ENCODE data around the gene CHCHD6.

Gene CHCHD6

GRCh38 chr3:126713199-126713598 is 9.2 kb downstream of the CHCHD6 start:
- H3K9me3 ChIP-seq (ENCODE audit: control insufficient read depth, low read length), result no peaks in the 10 kb centered on the region
- no peaks in the 10 kb centered on the region for H3K27me3 ChIP-seq (ENCODE audit: control insufficient read depth, insufficient read depth, low read length)
- no peak overlapping the region for H3K4me3 ChIP-seq (ENCODE audit: low read depth, low read length)
- H3K27ac ChIP-seq, result no peak overlapping the region
- H3K79me2 ChIP-seq, result peaks cover 37% of the 10 kb centered on the region
- no peaks in the 10 kb centered on the region for H3K36me3 ChIP-seq (ENCODE audit: control insufficient read depth, insufficient read depth, low read length)
- TF ChIP-seq, protein P1, sequence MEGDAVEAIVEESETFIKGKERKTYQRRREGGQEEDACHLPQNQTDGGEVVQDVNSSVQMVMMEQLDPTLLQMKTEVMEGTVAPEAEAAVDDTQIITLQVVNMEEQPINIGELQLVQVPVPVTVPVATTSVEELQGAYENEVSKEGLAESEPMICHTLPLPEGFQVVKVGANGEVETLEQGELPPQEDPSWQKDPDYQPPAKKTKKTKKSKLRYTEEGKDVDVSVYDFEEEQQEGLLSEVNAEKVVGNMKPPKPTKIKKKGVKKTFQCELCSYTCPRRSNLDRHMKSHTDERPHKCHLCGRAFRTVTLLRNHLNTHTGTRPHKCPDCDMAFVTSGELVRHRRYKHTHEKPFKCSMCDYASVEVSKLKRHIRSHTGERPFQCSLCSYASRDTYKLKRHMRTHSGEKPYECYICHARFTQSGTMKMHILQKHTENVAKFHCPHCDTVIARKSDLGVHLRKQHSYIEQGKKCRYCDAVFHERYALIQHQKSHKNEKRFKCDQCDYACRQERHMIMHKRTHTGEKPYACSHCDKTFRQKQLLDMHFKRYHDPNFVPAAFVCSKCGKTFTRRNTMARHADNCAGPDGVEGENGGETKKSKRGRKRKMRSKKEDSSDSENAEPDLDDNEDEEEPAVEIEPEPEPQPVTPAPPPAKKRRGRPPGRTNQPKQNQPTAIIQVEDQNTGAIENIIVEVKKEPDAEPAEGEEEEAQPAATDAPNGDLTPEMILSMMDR (IDR thresholded peaks at IDR 0.05), result no peak
- no peak overlapping the region for H3K9ac ChIP-seq
- no peak overlapping the region for H2AFZ ChIP-seq
- H3K4me1 ChIP-seq, result no peaks in the 10 kb centered on the region
- H3K4me2 ChIP-seq (ENCODE audit: low read length), result no peak overlapping the region

GRCh38 chr3:126714276-126714900 is 10.3 kb downstream of the CHCHD6 start:
- Histone ChIP-seq H3K27me3 (ENCODE audit: control insufficient read depth, insufficient read depth, low read length) (no peaks in the 10 kb centered on the region), H3K4me2 (ENCODE audit: low read length) (no peak overlapping the region), H3K27ac (no peak overlapping the region), H3K9ac (no peak overlapping the region), H2AFZ (no peak overlapping the region), H3K9me3 (ENCODE audit: control insufficient read depth, low read length) (no peaks in the 10 kb centered on the region), H3K79me2 (peaks cover 34% of the 10 kb centered on the region), H3K36me3 (ENCODE audit: control insufficient read depth, insufficient read depth, low read length) (no peaks in the 10 kb centered on the region), H3K4me3 (ENCODE audit: low read depth, low read length) (no peak overlapping the region), H3K4me1 (no peaks in the 10 kb centered on the region)
- TF ChIP-seq, protein P1 (IDR thresholded peaks at IDR 0.05), result no peak

DNA sequence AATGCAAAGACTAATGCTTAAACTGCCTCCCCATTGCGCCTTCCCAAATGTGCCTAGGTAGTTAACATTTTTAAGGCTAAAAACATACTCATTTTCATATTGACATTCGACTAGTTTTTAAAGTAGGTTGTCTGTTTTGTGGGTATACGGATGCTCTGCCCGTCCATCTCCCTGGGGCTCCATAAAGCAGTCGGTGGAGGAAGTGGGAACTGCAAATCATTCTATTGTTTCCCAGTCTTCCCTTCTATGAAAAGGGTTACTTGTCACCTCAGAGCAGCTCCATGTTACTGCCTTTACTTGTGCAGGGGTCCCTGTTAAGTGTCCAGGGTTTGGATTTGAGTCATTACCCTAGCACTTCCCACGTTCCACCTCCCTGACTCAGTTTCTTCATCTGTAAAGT is 10.9 kb downstream of the CHCHD6 start:
- Histone ChIP-seq H3K4me1 (no peaks in the 10 kb centered on the region), H2AFZ (no peak overlapping the region), H3K27me3 (ENCODE audit: control insufficient read depth, insufficient read depth, low read length) (no peaks in the 10 kb centered on the region), H3K9me3 (ENCODE audit: control insufficient read depth, low read length) (no peaks in the 10 kb centered on the region), H3K79me2 (peaks cover 34% of the 10 kb centered on the region), H3K4me3 (ENCODE audit: low read depth, low read length) (no peak overlapping the region), H3K9ac (no peak overlapping the region), H3K27ac (no peak overlapping the region), H3K36me3 (ENCODE audit: control insufficient read depth, insufficient read depth, low read length) (no peaks in the 10 kb centered on the region), H3K4me2 (ENCODE audit: low read length) (no peak overlapping the region)
- TF ChIP-seq, protein P1 (IDR thresholded peaks at IDR 0.05), result no peak

DNA sequence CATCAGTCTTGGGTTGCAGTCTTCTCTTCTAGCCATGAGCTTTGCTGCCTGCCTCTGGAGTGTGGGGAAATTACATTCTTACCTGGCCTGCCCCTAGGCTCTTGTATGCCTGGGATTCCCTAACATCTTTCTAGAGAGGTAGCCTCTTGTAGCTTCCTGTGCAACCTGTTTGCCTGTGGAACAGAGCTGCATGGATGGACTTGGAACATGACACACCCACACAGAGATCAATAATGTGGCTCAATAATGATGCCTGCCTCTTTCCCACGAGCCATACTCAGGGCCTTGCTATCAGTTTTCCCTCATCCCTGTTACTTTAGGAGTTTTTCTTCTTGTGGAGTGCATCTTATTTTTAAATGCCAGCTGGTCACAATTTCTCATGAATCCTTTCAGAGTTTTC is 11.4 kb downstream of the CHCHD6 start:
- Histone ChIP-seq H3K4me3 (ENCODE audit: low read depth, low read length) (no peak overlapping the region), H3K27me3 (ENCODE audit: control insufficient read depth, insufficient read depth, low read length) (no peaks in the 10 kb centered on the region), H3K79me2 (peaks cover 34% of the 10 kb centered on the region), H3K9ac (no peak overlapping the region), H3K4me2 (ENCODE audit: low read length) (no peak overlapping the region), H2AFZ (no peak overlapping the region), H3K9me3 (ENCODE audit: control insufficient read depth, low read length) (no peaks in the 10 kb centered on the region), H3K27ac (no peak overlapping the region), H3K4me1 (no peaks in the 10 kb centered on the region), H3K36me3 (ENCODE audit: control insufficient read depth, insufficient read depth, low read length) (no peaks in the 10 kb centered on the region)
- TF ChIP-seq, protein P1 (IDR thresholded peaks at IDR 0.05), result no peak

GRCh38 chr3:126716057-126716456 is 12.0 kb downstream of the CHCHD6 start:
- no peak overlapping the region for H3K9ac ChIP-seq
- no peak overlapping the region for H3K27ac ChIP-seq
- H3K36me3 ChIP-seq (ENCODE audit: control insufficient read depth, insufficient read depth, low read length), result no peaks in the 10 kb centered on the region
- TF ChIP-seq, protein P1 (IDR thresholded peaks at IDR 0.05), result no peak
- H3K79me2 ChIP-seq, result peaks cover 34% of the 10 kb centered on the region
- no peak overlapping the region for H3K4me2 ChIP-seq (ENCODE audit: low read length)
- no peaks in the 10 kb centered on the region for H3K4me1 ChIP-seq
- H2AFZ ChIP-seq, result no peak overlapping the region
- H3K4me3 ChIP-seq (ENCODE audit: low read depth, low read length), result no peak overlapping the region
- H3K27me3 ChIP-seq (ENCODE audit: control insufficient read depth, insufficient read depth, low read length), result no peaks in the 10 kb centered on the region
- no peaks in the 10 kb centered on the region for H3K9me3 ChIP-seq (ENCODE audit: control insufficient read depth, low read length)
